ENCODE results near the gene SOX6.

The SOX6 gene

GRCh38 chr11:16299390-16299789 lies 57.0 kb downstream of the SOX6 start:
- TF ChIP-seq CTCF (conservative IDR thresholded peaks at IDR 0.05): no peak
- H3K27ac ChIP-seq: no peak overlapping the region

DNA sequence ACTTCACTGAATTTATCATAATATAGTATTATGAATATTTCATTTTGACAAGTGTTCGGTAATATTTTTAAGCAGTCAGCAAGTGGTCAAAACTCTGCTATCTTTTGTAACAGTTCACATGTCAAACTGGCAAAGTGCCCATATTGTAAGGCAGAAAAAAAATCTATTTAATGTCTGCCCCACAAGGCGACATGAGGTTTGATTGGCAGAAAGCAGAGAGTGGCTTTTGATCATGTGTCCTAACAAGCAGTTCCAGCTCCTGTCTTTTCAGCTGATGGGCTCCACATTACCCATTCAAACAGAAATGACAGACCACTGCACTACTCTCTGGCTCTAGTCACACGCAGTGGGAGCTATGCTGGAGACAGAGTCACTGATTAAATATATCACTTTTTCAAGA lies 59.0 kb downstream of the SOX6 start:
- H3K27ac ChIP-seq: no peak overlapping the region
- no peak for TF ChIP-seq CTCF (conservative IDR thresholded peaks at IDR 0.05)

DNA sequence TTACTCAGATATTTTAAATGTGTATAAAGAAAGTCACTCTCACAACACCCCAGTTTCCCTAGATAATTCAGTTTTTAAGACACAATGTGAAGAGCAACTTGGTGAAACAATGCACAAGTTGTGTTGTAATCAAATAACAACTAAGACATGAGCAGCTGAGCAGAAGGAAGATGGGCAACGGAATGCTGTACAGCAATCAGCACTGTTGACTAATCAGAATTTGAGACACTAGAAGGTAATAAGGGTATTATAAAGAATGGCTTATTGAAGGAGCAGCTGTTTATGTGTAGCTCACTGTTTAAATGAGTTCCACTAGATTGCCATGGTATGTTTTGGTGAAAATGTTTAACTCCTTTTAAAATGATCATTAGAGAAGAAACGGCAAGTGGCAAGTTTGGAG lies 60.1 kb downstream of the SOX6 start:
- TF ChIP-seq CTCF (conservative IDR thresholded peaks at IDR 0.05): no peak

DNA sequence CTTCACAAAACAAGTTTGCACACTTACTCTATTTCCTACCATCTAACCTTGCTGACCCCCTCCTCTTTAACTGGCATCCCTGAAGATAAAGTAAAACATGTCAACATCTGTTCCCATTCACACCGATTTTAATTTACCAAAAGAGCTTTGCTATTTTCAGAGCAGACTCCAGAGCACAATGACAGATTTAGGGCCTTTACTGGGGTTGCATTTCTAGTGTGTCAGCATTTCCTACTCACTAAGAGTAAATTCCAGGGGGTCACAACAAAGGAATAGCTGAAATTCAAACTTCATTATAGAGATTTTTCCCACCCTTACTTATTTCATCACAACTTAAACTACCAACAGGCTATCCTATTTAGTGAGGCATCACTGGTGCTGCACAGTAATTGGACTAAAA lies 60.8 kb downstream of the SOX6 start:
- H3K27ac ChIP-seq: no peak overlapping the region
- TF ChIP-seq CTCF (conservative IDR thresholded peaks at IDR 0.05): no peak

More for the DNA sequence above, 60.1 kb downstream of the SOX6 start:
- no peak overlapping the region for H3K27ac ChIP-seq

GRCh38 chr11:16293204-16293681 lies 63.1 kb downstream of the SOX6 start:
- TF ChIP-seq CTCF (conservative IDR thresholded peaks at IDR 0.05): no peak
- peak overlapping the region; percentile 53 for H3K27ac ChIP-seq

- TF ChIP-seq CTCF (conservative IDR thresholded peaks at IDR 0.05): no peak
- H3K27ac ChIP-seq: peak overlapping the region; percentile 53
Measured at GRCh38 chr11:16292167-16292859, 64.0 kb downstream of the SOX6 start.

DNA sequence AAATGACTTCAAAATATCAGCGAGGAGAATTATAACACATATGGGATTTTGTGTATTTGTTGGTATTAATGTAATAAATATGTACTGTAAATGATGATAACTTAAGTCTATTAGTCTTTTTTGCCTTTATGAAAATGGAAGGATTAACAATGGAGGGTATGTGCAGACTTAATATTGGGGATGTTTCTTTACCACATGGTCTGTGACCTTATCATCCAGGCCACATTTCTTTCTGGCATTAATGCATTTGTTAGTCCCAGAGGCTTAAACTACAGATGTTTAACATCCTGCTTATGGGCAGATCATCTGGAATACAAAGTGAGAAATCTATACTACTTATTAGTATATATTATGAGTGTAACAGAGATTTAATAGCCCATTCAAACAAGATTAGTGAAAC lies 64.6 kb downstream of the SOX6 start:
- TF ChIP-seq CTCF (conservative IDR thresholded peaks at IDR 0.05): no peak
- H3K27ac ChIP-seq: no peak overlapping the region
